Pancreas (tissue), 10 donors: Measurements from ENCODE around the gene TMPRSS4. TPM values are rescaled to one million over a fixed set of nuclear protein-coding genes. Genes with fewer than 3 reads are reported as not detected.
A peak's percentile ranks its signal among the peaks of the same experiment; 100 is the strongest.

Experiments used
- ATAC-seq, 4 donors: fragments of 200-7000 bp; cut with Tn5 transposase; one replicate each; pipeline versions ENCODE4 v1.8.0 to v1.9.1; 2020; ENCODE audit warnings: mild to moderate bottlenecking in 4 of 4, moderate library complexity in 4 of 4
- DNase-seq, 6 donors: peaks; one replicate each; pipeline ENCODE4 v3.0.0-alpha.2; 2020
- FAIRE-seq: peaks from 2 replicates; lab custom pipeline; 2012; peaks lifted over from hg19 to GRCh38; lab: Jason Lieb, UNC
- H3K27ac ChIP-seq, 4 donors: fragments of 200-600 bp; sonication (generic); 1 replicate in 3 of 4; 2 replicates in 1 of 4; pipeline versions ENCODE4 v1.5.0 to v1.8.0; 2020
- H3K27me3 ChIP-seq, 4 donors: fragments of 200-600 bp; one replicate each; pipeline ENCODE4 v1.8.0; 2021
- H3K36me3 ChIP-seq, 3 donors: fragments of 200-600 bp; sonication (generic) in 1 of 3; one replicate each; pipeline versions ENCODE4 v1.5.0 to v1.8.0; 2020 to 2021
- H3K4me1 ChIP-seq, 3 donors: fragments of 200-600 bp; one replicate each; pipeline ENCODE4 v1.8.0; 2021
- H3K4me3 ChIP-seq, 4 donors: fragments of 200-600 bp; sonication (generic) in 2 of 4; one replicate each; pipeline versions ENCODE4 v1.5.0 to v1.8.0; 2020 to 2021
- H3K9me3 ChIP-seq, 4 donors: fragments of 200-600 bp; one replicate each; pipeline ENCODE4 v1.8.0; 2021
- CTCF ChIP-seq, 4 donors: fragments of 200-600 bp; sonication (generic) in 3 of 4; IDR thresholded peaks; one replicate each; pipeline versions ENCODE4 v1.5.0 to v1.8.0; 2021; ENCODE audit warnings: antibody characterized with exemption in 4 of 4
- WGBS, 2 donors: extraction: QIAGEN DNeasy Blood & Tissue Kit; methylation state at CpG; one replicate each; pipeline ENCODE4 v1.1.7; 2013; 5-methylcytosine and 5-hydroxymethylcytosine counted together
- intact Hi-C, 3 donors: fragments of 100-400 bp; cut with DNase I; formaldehyde crosslinking; loops; one replicate each; pipeline versions ENCODE4 v1.11.1 to v1.14.2; 2022
- polyA plus RNA-seq, 2 donors: library from polyadenylated mRNA; stranded (reverse); fragments of 200-250 nt; gene quantifications; one replicate each; pipeline ENCODE4 v1.2.3, GENCODE V29; 2013
- total RNA-seq, 6 donors: library from RNA; stranded (reverse); fragmentation: NEBNext Ultra II Directional in 4 of 6; extraction: Animal tissue kit (Norgen Biotek cat#: 25700) in 4 of 6; gene quantifications; one replicate each; pipeline versions ENCODE4 v1.2.1 to v1.2.4, GENCODE V29; 2021 to 2023
- donor health status: healthy with polysubstance abuse.
- donor health status: DM: no; HTN: no; CAD: no; lungs with moderate emphysema.
- donor health status: DM: no; HTN: no; CAD: no.
- donor health status: control.
- donor health status: control.
- donor health status: Bipolar disorder and iron deficiency.
- donor health status: DM: yes; HTN: yes; CAD: no.
- donor health status: DM: no; HTN: no; CAD: no.
- donor health status: DM: no; HTN: no; CAD: no.
- donor health status: DM: yes; HTN: yes; CAD: no.

Gene TMPRSS4
- total and polyA plus RNA-seq, 8 donors: 0.15 to 2.2 (median 0.41) TPM; not detected in 3

- H3K4me1 ChIP-seq: peaks cover 0 to 6% (median 5%) of the 10 kb centered on the region in 3 donors
- H3K9me3 ChIP-seq: no peaks in the 10 kb centered on the region
- FAIRE-seq (no peak), ATAC-seq (peak in 2 of 4 donors; percentile 7 to 12), DNase-seq (no peak)
- H3K27me3 ChIP-seq: no peaks in the 10 kb centered on the region
- H3K36me3 ChIP-seq: no peaks in the 10 kb centered on the region
- H3K4me3 ChIP-seq: peak overlapping the region; percentile 18 to 57 (median 32)
- WGBS, 2 donors: 17 to 21% methylated on average over 16 of the region's 16 CpGs
- no peak overlapping the region for H3K27ac ChIP-seq
- intact Hi-C loops: no loop called here
- no peak for TF ChIP-seq CTCF (IDR thresholded peaks at IDR 0.05)
Observed at GRCh38 chr11:118152020-118152551, 75.2 kb downstream of the TMPRSS4 start.

- Histone ChIP-seq H3K36me3 (no peaks in the 10 kb centered on the region), H3K27ac (no peak within 1 kb of the TSS), H3K4me1 (peaks cover 0 to 6% (median 5%) of the 10 kb centered on the region in 3 donors), H3K4me3 (peak within 1 kb of the TSS; percentile 18 to 57 (median 32)), H3K27me3 (no peaks in the 10 kb centered on the region), H3K9me3 (no peaks in the 10 kb centered on the region)
- TF ChIP-seq CTCF (IDR thresholded peaks at IDR 0.05): no peak
- no peak for FAIRE-seq
- DNase-seq: peak; percentile 47 to 84 (median 58)
- peak; percentile 83 to 94 (median 89) for ATAC-seq
- WGBS, 2 donors: 1% methylated on average over 67 to 88 of the region's 88 CpGs
- intact Hi-C loops: no loop called here
Observed at GRCh38 chr11:118152552-118153471, 75.9 kb downstream of the TMPRSS4 start, which contains the start of gene SCN4B. SCN4B (minus strand) TSS chr11:118152823; CDS start chr11:118152673, 150 bp downstream.

GRCh38 chr11:118153516-118153915 lies 76.6 kb downstream of the TMPRSS4 start:
- Histone ChIP-seq H3K27ac (no peak overlapping the region), H3K4me1 (peaks cover 0 to 6% (median 5%) of the 10 kb centered on the region in 3 donors), H3K4me3 (peak overlapping the region in 1 of 4 donors; percentile 57), H3K36me3 (no peaks in the 10 kb centered on the region), H3K9me3 (no peaks in the 10 kb centered on the region), H3K27me3 (no peaks in the 10 kb centered on the region)
- 43 to 46% methylated on average over 16 of the region's 16 CpGs for WGBS, 2 donors
- FAIRE-seq (no peak), ATAC-seq (no peak), DNase-seq (no peak)
- intact Hi-C loops: no loop called here
- no peak for TF ChIP-seq CTCF (IDR thresholded peaks at IDR 0.05)

GRCh38 chr11:118153976-118154375 lies 77.1 kb downstream of the TMPRSS4 start:
- H3K9me3 ChIP-seq: no peaks in the 10 kb centered on the region
- DNase-seq: no peak
- H3K4me1 ChIP-seq: peaks cover 0 to 6% (median 5%) of the 10 kb centered on the region in 3 donors
- ATAC-seq: no peak
- no peaks in the 10 kb centered on the region for H3K36me3 ChIP-seq
- intact Hi-C loops: no loop called here
- no peak for TF ChIP-seq CTCF (IDR thresholded peaks at IDR 0.05)
- H3K27me3 ChIP-seq: no peaks in the 10 kb centered on the region
- WGBS, 2 donors: 83 to 85% methylated on average over 11 of the region's 11 CpGs
- no peak for FAIRE-seq
- H3K27ac ChIP-seq: no peak overlapping the region
- H3K4me3 ChIP-seq: no peak overlapping the region
